Mesothelial cell of epicardium (in vitro differentiated cells): ENCODE results near the gene TTC7B. TPM values are rescaled to one million over a fixed set of nuclear protein-coding genes. Genes with fewer than 3 reads are reported as not detected.

Source experiments
- DNase-seq, 2 experiments: peaks; one replicate each; pipeline ENCODE4 v3.0.0; 2021; ENCODE audit warnings: low spot score in 2 of 2; ENCODE audit not compliant: unreplicated experiment in 2 of 2
- H3K27ac Mint-ChIP-seq: 2 replicates; pipeline ENCODE4 v1.8.0; 2021; ENCODE audit warnings: mixed read lengths
- H3K27me3 Mint-ChIP-seq: 2 replicates; pipeline ENCODE4 v1.8.0; 2021; ENCODE audit warnings: low read depth, mixed read lengths
- H3K36me3 Mint-ChIP-seq: 2 replicates; pipeline ENCODE4 v1.8.0; 2021; ENCODE audit warnings: mixed read lengths
- H3K4me1 Mint-ChIP-seq: 2 replicates; pipeline ENCODE4 v1.8.0; 2021; ENCODE audit warnings: mixed read lengths
- H3K4me3 Mint-ChIP-seq: 2 replicates; pipeline ENCODE4 v1.8.0; 2021; ENCODE audit warnings: mild to moderate bottlenecking, moderate library complexity, mixed read lengths
- H3K9me3 Mint-ChIP-seq: 2 replicates; pipeline ENCODE4 v1.8.0; 2021; ENCODE audit warnings: mixed read lengths
- total RNA-seq: library from RNA; stranded (reverse); gene quantifications from 3 replicates; pipeline ENCODE4 v1.2.1, GENCODE V29; 2021
- TF ChIP-seq, protein P1 (sequence below): fragments of 200-600 bp; sonication (generic); IDR thresholded peaks from one replicate; pipeline ENCODE4 v1.5.0; 2021; ENCODE audit warnings: antibody characterized with exemption; ENCODE audit not compliant: unreplicated experiment

TTC7B gene
- total RNA-seq, 1 donor from 2014 or later: 56.5 TPM

GRCh38 chr14:90742729-90743128 lies 73.5 kb downstream of the TTC7B start:
- peaks cover 36% of the 10 kb centered on the region for H3K36me3 Mint-ChIP-seq
- no peak for DNase-seq

DNA sequence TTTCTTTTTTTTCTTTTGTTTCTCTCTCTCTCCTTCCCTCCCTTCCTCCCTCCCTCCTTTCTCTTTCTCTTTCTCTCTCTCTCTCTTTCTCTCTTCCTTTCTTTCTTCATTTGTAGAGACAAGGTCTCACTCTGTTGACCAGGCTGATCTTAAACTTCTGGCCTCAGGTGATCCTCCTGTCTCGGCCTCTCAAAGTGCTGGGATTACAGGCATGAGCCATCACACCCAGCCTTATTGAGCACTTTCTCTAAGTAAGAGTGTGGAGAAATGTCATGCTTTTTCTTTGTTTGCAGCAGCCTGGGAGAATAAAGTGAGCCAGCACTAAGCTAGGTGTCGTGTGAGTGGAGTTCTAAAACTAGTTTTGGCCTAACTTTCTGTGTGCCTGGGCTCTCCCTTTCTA lies 74.0 kb downstream of the TTC7B start:
- Mint-ChIP-seq H3K27me3 (no peaks in the 10 kb centered on the region), H3K4me1 (peaks cover 4% of the 10 kb centered on the region), H3K36me3 (peaks cover 31% of the 10 kb centered on the region), H3K9me3 (peaks cover 6% of the 10 kb centered on the region), H3K4me3 (no peak overlapping the region), H3K27ac (no peak overlapping the region)
- TF ChIP-seq, protein P1, sequence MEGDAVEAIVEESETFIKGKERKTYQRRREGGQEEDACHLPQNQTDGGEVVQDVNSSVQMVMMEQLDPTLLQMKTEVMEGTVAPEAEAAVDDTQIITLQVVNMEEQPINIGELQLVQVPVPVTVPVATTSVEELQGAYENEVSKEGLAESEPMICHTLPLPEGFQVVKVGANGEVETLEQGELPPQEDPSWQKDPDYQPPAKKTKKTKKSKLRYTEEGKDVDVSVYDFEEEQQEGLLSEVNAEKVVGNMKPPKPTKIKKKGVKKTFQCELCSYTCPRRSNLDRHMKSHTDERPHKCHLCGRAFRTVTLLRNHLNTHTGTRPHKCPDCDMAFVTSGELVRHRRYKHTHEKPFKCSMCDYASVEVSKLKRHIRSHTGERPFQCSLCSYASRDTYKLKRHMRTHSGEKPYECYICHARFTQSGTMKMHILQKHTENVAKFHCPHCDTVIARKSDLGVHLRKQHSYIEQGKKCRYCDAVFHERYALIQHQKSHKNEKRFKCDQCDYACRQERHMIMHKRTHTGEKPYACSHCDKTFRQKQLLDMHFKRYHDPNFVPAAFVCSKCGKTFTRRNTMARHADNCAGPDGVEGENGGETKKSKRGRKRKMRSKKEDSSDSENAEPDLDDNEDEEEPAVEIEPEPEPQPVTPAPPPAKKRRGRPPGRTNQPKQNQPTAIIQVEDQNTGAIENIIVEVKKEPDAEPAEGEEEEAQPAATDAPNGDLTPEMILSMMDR: no peak
- no peak for DNase-seq

More at GRCh38 chr14:90742729-90743128, 73.5 kb downstream of the TTC7B start:
- H3K27ac Mint-ChIP-seq: no peak overlapping the region
- H3K4me1 Mint-ChIP-seq: peaks cover 4% of the 10 kb centered on the region
- H3K4me3 Mint-ChIP-seq: no peak overlapping the region
- TF ChIP-seq, protein P1: no peak
- H3K9me3 Mint-ChIP-seq: peaks cover 10% of the 10 kb centered on the region
- no peaks in the 10 kb centered on the region for H3K27me3 Mint-ChIP-seq

GRCh38 chr14:90741682-90741946 lies 74.6 kb downstream of the TTC7B start:
- Mint-ChIP-seq H3K27me3 (no peaks in the 10 kb centered on the region), H3K27ac (no peak overlapping the region), H3K9me3 (no peaks in the 10 kb centered on the region), H3K4me1 (peaks cover 4% of the 10 kb centered on the region), H3K4me3 (no peak overlapping the region), H3K36me3 (peaks cover 31% of the 10 kb centered on the region)
- no peak for DNase-seq
- TF ChIP-seq, protein P1: no peak

- no peaks in the 10 kb centered on the region for H3K27me3 Mint-ChIP-seq
- H3K4me1 Mint-ChIP-seq: peaks cover 4% of the 10 kb centered on the region
- DNase-seq: no peak
- H3K9me3 Mint-ChIP-seq: no peaks in the 10 kb centered on the region
- H3K27ac Mint-ChIP-seq: no peak overlapping the region
- H3K36me3 Mint-ChIP-seq: peaks cover 28% of the 10 kb centered on the region
- TF ChIP-seq, protein P1: no peak
- no peak overlapping the region for H3K4me3 Mint-ChIP-seq
These were observed 75.1 kb downstream of the TTC7B start for GRCh38 chr14:90740946-90741681.

DNA sequence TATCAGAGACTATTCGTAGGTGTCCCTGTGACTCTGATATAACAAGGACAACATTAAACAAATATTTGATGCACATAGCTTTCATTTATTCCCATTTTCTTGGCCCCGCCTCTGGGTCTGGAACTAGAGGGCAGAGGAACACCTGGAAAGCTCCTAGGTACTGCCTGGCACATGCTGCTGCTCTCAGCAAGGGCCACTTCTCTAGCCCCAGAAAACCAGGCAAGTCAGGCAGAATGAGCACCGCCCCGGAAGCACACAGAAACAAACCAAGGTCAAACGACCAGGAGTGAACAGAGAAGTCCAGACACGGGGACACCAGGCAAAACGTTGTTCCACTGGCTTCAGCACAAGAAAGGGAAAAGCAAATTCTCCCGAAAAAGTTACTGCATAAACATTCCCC lies 76.1 kb downstream of the TTC7B start:
- peaks cover 23% of the 10 kb centered on the region for H3K36me3 Mint-ChIP-seq
- no peak for DNase-seq

More for the DNA sequence above, 76.1 kb downstream of the TTC7B start:
- H3K27me3 Mint-ChIP-seq: no peaks in the 10 kb centered on the region
- TF ChIP-seq, protein P1: no peak
- no peaks in the 10 kb centered on the region for H3K9me3 Mint-ChIP-seq
- H3K4me3 Mint-ChIP-seq: no peak overlapping the region
- no peak overlapping the region for H3K27ac Mint-ChIP-seq
- peaks cover 4% of the 10 kb centered on the region for H3K4me1 Mint-ChIP-seq
